H1 (cell line): ENCODE results near the gene NIT2. TPM values are rescaled to one million over a fixed set of nuclear protein-coding genes. Genes with fewer than 3 reads are reported as not detected.

ENCODE experiments used
- CTCF ChIA-PET: fragments of 300-600 bp; sonication (Branson Sonifier 250); formaldehyde crosslinking; loops from one replicate; lab custom pipeline; 2021; ENCODE audit not compliant: partially characterized antibody; lab: Charles Lee
- POLR2A ChIA-PET: fragments of 300-600 bp; sonication (Branson Sonifier 250); formaldehyde crosslinking; loops from one replicate; lab custom pipeline; 2021; ENCODE audit warnings: inconsistent platforms; ENCODE audit not compliant: partially characterized antibody; lab: Charles Lee
- DNase-seq, 2 experiments: peaks; one replicate each; pipeline versions ENCODE4 v3.0.0 to v3.0.0-alpha.2; 2010 to 2022; ENCODE audit warnings: low spot score in 2 of 2, low read depth in 1 of 2, mixed read lengths in 1 of 2
- FAIRE-seq: peaks from 2 replicates; lab custom pipeline; 2011; peaks lifted over from hg19 to GRCh38; lab: Jason Lieb, UNC
- H2AFZ ChIP-seq: 2 replicates; pipeline ENCODE4 v1.8.1; 2012; ENCODE audit warnings: low read length, inconsistent platforms
- H2AK5ac ChIP-seq: 2 replicates; pipeline ENCODE4 v1.6.1; 2013; ENCODE audit warnings: low read depth, low read length
- H2BK120ac ChIP-seq: replicated peaks from 2 replicates; pipeline ENCODE3; 2013; ENCODE audit warnings: low read depth, low read length, inconsistent platforms
- H2BK12ac ChIP-seq: 2 replicates; pipeline ENCODE4 v1.6.1; 2013; ENCODE audit warnings: low read depth, low read length
- H2BK15ac ChIP-seq: 2 replicates; pipeline ENCODE4 v1.6.1; 2013; ENCODE audit warnings: low read length
- H2BK20ac ChIP-seq: 2 replicates; pipeline ENCODE4 v1.6.1; 2013; ENCODE audit warnings: low read length
- H2BK5ac ChIP-seq: 2 replicates; pipeline ENCODE4 v1.6.1; 2013; ENCODE audit warnings: low read depth, low read length
- H3K14ac ChIP-seq: 2 replicates; pipeline ENCODE4 v1.6.1; 2013; ENCODE audit warnings: inconsistent platforms; ENCODE audit not compliant: insufficient read length
- H3K18ac ChIP-seq: 2 replicates; pipeline ENCODE4 v1.6.1; 2013; ENCODE audit warnings: low read length; ENCODE audit errors: extremely low read depth
- H3K23ac ChIP-seq: 2 replicates; pipeline ENCODE4 v1.6.1; 2013; ENCODE audit warnings: inconsistent platforms; ENCODE audit not compliant: insufficient read length
- H3K23me2 ChIP-seq: 2 replicates; pipeline ENCODE4 v1.6.1; 2013; ENCODE audit warnings: low read depth, low read length
- H3K27ac ChIP-seq: 2 replicates; pipeline ENCODE4 v1.6.1; 2011; ENCODE audit warnings: low read depth, low read length, inconsistent platforms
- H3K27me3 ChIP-seq, 4 experiments: replicated peaks in 1 of 4; 1 replicate in 1 of 4; 2 replicates in 3 of 4; pipeline versions ENCODE4 v1.6.1 to v1.8.1; 2011 to 2013; ENCODE audit warnings: low read length in 3 of 4, mild to moderate bottlenecking in 3 of 4, inconsistent platforms in 2 of 4, mixed read lengths in 2 of 4, moderate library complexity in 1 of 4; ENCODE audit not compliant: control insufficient read depth in 3 of 4, insufficient read depth in 3 of 4; ENCODE audit errors: extremely low read depth in 1 of 4
- H3K36me3 ChIP-seq, 4 experiments: 2 replicates each; pipeline versions ENCODE4 v1.6.1 to v1.8.1; 2011 to 2013; ENCODE audit warnings: mild to moderate bottlenecking in 4 of 4, low read length in 3 of 4, moderate library complexity in 2 of 4, control low read depth in 1 of 4, inconsistent platforms in 1 of 4; ENCODE audit not compliant: insufficient read depth in 4 of 4, control insufficient read depth in 2 of 4
- H3K4ac ChIP-seq: replicated peaks from 2 replicates; pipeline ENCODE3; 2013; ENCODE audit warnings: low read length, low read depth, mixed read lengths, inconsistent platforms; ENCODE audit not compliant: insufficient read length
- H3K4me1 ChIP-seq, 4 experiments: replicated peaks in 1 of 4; 1 replicate in 1 of 4; 2 replicates in 3 of 4; pipeline versions ENCODE4 v1.6.1 to v1.8.1; 2011 to 2013; ENCODE audit warnings: low read length in 3 of 4, inconsistent platforms in 2 of 4, mixed read lengths in 1 of 4; ENCODE audit not compliant: insufficient read depth in 4 of 4, control insufficient read depth in 3 of 4
- H3K4me2 ChIP-seq, 2 experiments: 2 replicates each; pipeline versions ENCODE4 v1.6.1 to v1.8.1; 2011 to 2013; ENCODE audit warnings: low read depth in 2 of 2, low read length in 2 of 2, control low read depth in 1 of 2, inconsistent platforms in 1 of 2, mild to moderate bottlenecking in 1 of 2; ENCODE audit not compliant: insufficient read depth in 1 of 2
- H3K4me3 ChIP-seq, 4 experiments: fragments of 200-600, 300-600 bp in 1 of 4; sonication (generic), shearing (Covaris generic), sonication (Bioruptor Twin) in 1 of 4; 2 replicates each; pipeline versions ENCODE4 v1.5.1 to v1.8.1; 2011 to 2016; ENCODE audit warnings: low read length in 4 of 4, low read depth in 3 of 4, control low read depth in 2 of 4, inconsistent platforms in 2 of 4, mild to moderate bottlenecking in 2 of 4, mixed read lengths in 1 of 4, moderate library complexity in 1 of 4; ENCODE audit not compliant: insufficient read depth in 2 of 4; ENCODE audit errors: extremely low read depth in 1 of 4
- H3K56ac ChIP-seq: replicated peaks from 2 replicates; pipeline ENCODE3; 2013; ENCODE audit warnings: low read depth, mild to moderate bottlenecking, mixed read lengths, low read length, inconsistent platforms; ENCODE audit not compliant: insufficient read length
- H3K79me1 ChIP-seq: 2 replicates; pipeline ENCODE4 v1.6.1; 2013; ENCODE audit warnings: low read depth, low read length, control low read depth
- H3K79me2 ChIP-seq, 2 experiments: 2 replicates each; pipeline versions ENCODE4 v1.6.1 to v1.8.1; 2012 to 2013; ENCODE audit warnings: low read length in 2 of 2, mild to moderate bottlenecking in 2 of 2, inconsistent platforms in 1 of 2; ENCODE audit not compliant: insufficient read depth in 2 of 2, control insufficient read depth in 1 of 2
- H3K9ac ChIP-seq, 4 experiments: replicated peaks in 1 of 4; 1 replicate in 1 of 4; 2 replicates in 3 of 4; pipeline versions ENCODE4 v1.6.1 to v1.8.1; 2011 to 2013; ENCODE audit warnings: low read depth in 3 of 4, low read length in 3 of 4, control low read depth in 2 of 4, mild to moderate bottlenecking in 2 of 4, moderate library complexity in 2 of 4, inconsistent platforms in 1 of 4; ENCODE audit errors: extremely low read depth in 1 of 4
- H3K9me3 ChIP-seq, 2 experiments: 2 replicates each; pipeline versions ENCODE4 v1.6.1 to v1.8.1; 2012 to 2013; ENCODE audit warnings: mild to moderate bottlenecking in 2 of 2, moderate library complexity in 2 of 2, control low read depth in 1 of 2, inconsistent platforms in 1 of 2, low read depth in 1 of 2, low read length in 1 of 2, mixed read lengths in 1 of 2; ENCODE audit not compliant: insufficient read depth in 2 of 2
- H4K20me1 ChIP-seq, 2 experiments: replicated peaks in 1 of 2; 2 replicates each; pipeline versions ENCODE3 to v1.8.1; 2011 to 2013; ENCODE audit warnings: inconsistent platforms in 2 of 2, low read length in 2 of 2, mild to moderate bottlenecking in 1 of 2; ENCODE audit not compliant: insufficient read depth in 2 of 2, control insufficient read depth in 1 of 2
- H4K5ac ChIP-seq: 2 replicates; pipeline ENCODE4 v1.6.1; 2013; ENCODE audit warnings: low read length, low read depth, mixed read lengths, inconsistent platforms; ENCODE audit not compliant: insufficient read length
- H4K8ac ChIP-seq: 2 replicates; pipeline ENCODE4 v1.8.0; 2013; ENCODE audit warnings: mild to moderate bottlenecking, moderate library complexity, low read length, inconsistent platforms; ENCODE audit not compliant: insufficient read depth; ENCODE audit errors: extremely low read depth
- H4K91ac ChIP-seq: replicated peaks from 2 replicates; pipeline ENCODE3; 2013; ENCODE audit warnings: low read length, mixed read lengths, inconsistent platforms; ENCODE audit not compliant: insufficient read length
- CBX8 ChIP-seq: fragments of 300-800, 300-1000 bp; sonication (generic); IDR thresholded peaks from 2 replicates; pipeline ENCODE4 v1.7.1; 2016; ENCODE audit warnings: low read depth, low read length, borderline replicate concordance
- CREB1 ChIP-seq: IDR thresholded peaks from 2 replicates; pipeline ENCODE4 v1.6.1; 2012; ENCODE audit warnings: inconsistent platforms
- HDAC2 ChIP-seq, 2 experiments: fragments of 300-600 bp in 1 of 2; sonication (generic) in 1 of 2; IDR thresholded peaks; 2 replicates each; pipeline ENCODE4 v1.6.1; 2011 to 2012; ENCODE audit warnings: low read depth in 2 of 2, low read length in 2 of 2, mild to moderate bottlenecking in 2 of 2, moderate library complexity in 2 of 2, borderline replicate concordance in 1 of 2, inconsistent platforms in 1 of 2
- HDAC6 ChIP-seq: IDR thresholded peaks from one replicate; pipeline ENCODE4 v1.7.1; 2012; ENCODE audit warnings: low read depth, mild to moderate bottlenecking, inconsistent platforms, low read length, moderate library complexity
- KDM4A ChIP-seq: IDR thresholded peaks from one replicate; pipeline ENCODE4 v1.7.1; 2012; ENCODE audit warnings: low read depth, mild to moderate bottlenecking, moderate library complexity, low read length, inconsistent platforms; ENCODE audit not compliant: severe bottlenecking
- POLR2A ChIP-seq, 2 experiments: IDR thresholded peaks; 1 replicate in 1 of 2; 2 replicates in 1 of 2; pipeline ENCODE4 v1.6.1; 2011; ENCODE audit warnings: low read depth in 2 of 2, low read length in 2 of 2, mild to moderate bottlenecking in 2 of 2; ENCODE audit errors: control extremely low read depth in 1 of 2
- POLR2AphosphoS5 ChIP-seq: IDR thresholded peaks from 2 replicates; pipeline ENCODE4 v1.6.1; 2011; ENCODE audit warnings: low read depth, low read length
- SUZ12 ChIP-seq: fragments of 200-600 bp; sonication (generic); IDR thresholded peaks from 2 replicates; pipeline ENCODE4 v1.6.1; 2012; ENCODE audit warnings: mild to moderate bottlenecking, inconsistent platforms, low read length, moderate library complexity, mixed read lengths
- YY1 ChIP-seq: IDR thresholded peaks from 2 replicates; pipeline ENCODE4 v1.6.1; 2011; ENCODE audit warnings: low read depth, mild to moderate bottlenecking, low read length
- WGBS, 2 experiments: shearing (Covaris generic) in 1 of 2; methylation state at CpG; one replicate each; pipeline versions ENCODE4 v1.1.6 to v1.1.7; 2013 to 2015; ENCODE audit warnings: low lambda C conversion rate in 2 of 2, mixed read lengths in 2 of 2, inconsistent platforms in 1 of 2, low coverage in 1 of 2, missing lambda C conversion rate in 1 of 2; ENCODE audit not compliant: insufficient replicate concordance in 2 of 2, insufficient coverage in 1 of 2, insufficient read length in 1 of 2; ENCODE audit errors: extremely low coverage in 1 of 2, missing lambda C conversion rate in 1 of 2; 5-methylcytosine and 5-hydroxymethylcytosine counted together
- polyA plus RNA-seq, 7 experiments: library from polyadenylated mRNA; depleted of rRNA in 3 of 7; stranded (reverse) in 5 of 7; unstranded in 2 of 7; fragments of >200 nt in 5 of 7; fragments of 200-250 nt in 2 of 7; gene quantifications; 1 replicate in 5 of 7; 2 replicates in 1 of 7; 4 replicates in 1 of 7; pipeline versions ENCODE4 v1.2.1 to v1.2.3, GENCODE V29; 2011 to 2013; ENCODE audit warnings: missing spikeins in 2 of 7, mixed read lengths in 2 of 7
- total RNA-seq: library from RNA; stranded (reverse); fragmentation: NEBNext Ultra II Directional; extraction: Animal tissue kit (Norgen Biotek cat#: 25700); gene quantifications from 2 replicates; pipeline ENCODE4 v1.2.1, GENCODE V29; 2021
- TF ChIP-seq, protein P1 (sequence below): IDR thresholded peaks from 2 replicates; pipeline ENCODE4 v1.6.1; 2012; ENCODE audit warnings: low read length, inconsistent platforms

The NIT2 gene
- total and polyA plus RNA-seq, 2 of the 8 experiments (the other 6 are each of a cell fraction or from before 2014, with no cell fraction given): 15.2 to 25.3 TPM

DNA sequence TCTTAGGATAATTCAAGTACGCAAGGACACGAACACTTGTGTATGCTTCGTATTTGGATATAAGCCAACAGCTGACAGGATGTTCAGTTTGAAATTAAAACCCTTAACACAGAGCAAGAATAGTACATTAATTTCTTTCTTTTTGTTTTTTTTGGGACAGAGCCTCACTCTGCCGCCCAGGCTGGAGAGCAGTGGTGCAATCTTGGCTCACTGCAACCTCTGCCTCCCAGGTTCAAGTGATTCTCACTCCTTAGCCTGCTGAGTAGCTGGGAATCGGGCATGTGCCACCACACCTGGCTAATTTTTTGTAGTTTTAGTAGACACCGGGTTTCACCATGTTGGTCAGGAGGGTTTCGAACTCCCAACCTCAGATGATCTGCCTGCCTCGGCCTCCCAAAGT lies 33.9 kb downstream of the NIT2 start:
- H3K36me3 ChIP-seq: peaks cover 3 to 78% (median 38%) of the 10 kb centered on the region in 4 experiments
- no peak overlapping the region for H2AK5ac ChIP-seq
- no peak overlapping the region for H2BK20ac ChIP-seq
- DNase-seq (no peak), FAIRE-seq (no peak)
- ChIA-PET POLR2A (no interaction called here), CTCF (interaction anchor here (0.6 to 1.0 kb wide), 2 partner anchors 12 to 354 kb away, joined by 3 read pairs; no protein-coding TSS in a partner anchor)
- H3K14ac ChIP-seq: no peak overlapping the region
- H3K79me2 ChIP-seq: no peaks in the 10 kb centered on the region
- H4K8ac ChIP-seq: no peak overlapping the region
- no peak overlapping the region for H3K18ac ChIP-seq
- H2BK120ac ChIP-seq: no peak overlapping the region
- no peak overlapping the region for H2BK15ac ChIP-seq
- H3K4me2 ChIP-seq: no peak overlapping the region
- no peaks in the 10 kb centered on the region for H3K27me3 ChIP-seq
- H3K4ac ChIP-seq: no peak overlapping the region
- no peak overlapping the region for H2BK5ac ChIP-seq
- H4K5ac ChIP-seq: no peak overlapping the region
- no peak overlapping the region for H3K23ac ChIP-seq
- no peak overlapping the region for H4K91ac ChIP-seq
- no peak overlapping the region for H3K4me3 ChIP-seq
- H4K20me1 ChIP-seq: peaks cover 0 to 1% of the 10 kb centered on the region in 2 experiments
- no peak overlapping the region for H3K27ac ChIP-seq
- no peaks in the 10 kb centered on the region for H3K4me1 ChIP-seq
- no peak overlapping the region for H3K9ac ChIP-seq
- H3K56ac ChIP-seq: no peak overlapping the region
- 98% methylated on average over 8 of the region's 8 CpGs; no CpG with 5 or more reads in 1 of the 2 experiments for WGBS, 2 experiments
- no peak for TF ChIP-seq HDAC2 (IDR thresholded peaks at IDR 0.05; ENCODE audit: borderline replicate concordance in 1 of 2, low read depth in 2 of 2, low read length in 2 of 2)
- no peak for TF ChIP-seq POLR2AphosphoS5
- TF ChIP-seq, protein P1, sequence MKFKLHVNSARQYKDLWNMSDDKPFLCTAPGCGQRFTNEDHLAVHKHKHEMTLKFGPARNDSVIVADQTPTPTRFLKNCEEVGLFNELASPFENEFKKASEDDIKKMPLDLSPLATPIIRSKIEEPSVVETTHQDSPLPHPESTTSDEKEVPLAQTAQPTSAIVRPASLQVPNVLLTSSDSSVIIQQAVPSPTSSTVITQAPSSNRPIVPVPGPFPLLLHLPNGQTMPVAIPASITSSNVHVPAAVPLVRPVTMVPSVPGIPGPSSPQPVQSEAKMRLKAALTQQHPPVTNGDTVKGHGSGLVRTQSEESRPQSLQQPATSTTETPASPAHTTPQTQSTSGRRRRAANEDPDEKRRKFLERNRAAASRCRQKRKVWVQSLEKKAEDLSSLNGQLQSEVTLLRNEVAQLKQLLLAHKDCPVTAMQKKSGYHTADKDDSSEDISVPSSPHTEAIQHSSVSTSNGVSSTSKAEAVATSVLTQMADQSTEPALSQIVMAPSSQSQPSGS: no peak
- TF ChIP-seq KDM4A: no peak
- no peak for TF ChIP-seq POLR2A (IDR thresholded peaks at IDR 0.05; ENCODE audit: control extremely low read depth in 1 of 2, low read depth in 2 of 2, low read length in 2 of 2)
- TF ChIP-seq SUZ12: no peak
- no peak for TF ChIP-seq HDAC6
- no peak for TF ChIP-seq CBX8
- no peak for TF ChIP-seq CREB1
- no peak for TF ChIP-seq YY1
- H3K79me1 ChIP-seq: 0 out of 2 replicates have a peak, but pooled peaks cover 2% of the 10 kb centered on the region
- no peak overlapping the region for H2BK12ac ChIP-seq
- no peaks in the 10 kb centered on the region for H3K23me2 ChIP-seq
- H3K9me3 ChIP-seq: no peaks in the 10 kb centered on the region
- no peak overlapping the region for H2AFZ ChIP-seq
